Measurements from ENCODE around the gene AP3B1. TPM values are rescaled to one million over a fixed set of nuclear protein-coding genes. Genes with fewer than 3 reads are reported as not detected.

Gene AP3B1
- total and polyA plus RNA-seq, 4 donors = 26.4 to 50.4 (median 33.3) TPM

GRCh38 chr5:78243091-78243490, 51.4 kb downstream of the AP3B1 start:
- no peaks in the 10 kb centered on the region for H3K9me3 ChIP-seq (ENCODE audit: control insufficient read depth in 4 of 4, insufficient read depth in 3 of 4, low read length in 3 of 4)
- DNase-seq = no peak
- H3K4me1 ChIP-seq (ENCODE audit: control insufficient read depth in 5 of 5, insufficient read depth in 5 of 5, low read length in 5 of 5) = peaks cover 0 to 3% (median 0%) of the 10 kb centered on the region in 5 donors
- 91% methylated on average over 2 of the region's 2 CpGs for WGBS, 2 donors
- no peak for ATAC-seq (ENCODE audit: insufficient read depth, low FRiP score)
- TF ChIP-seq, protein P1, sequence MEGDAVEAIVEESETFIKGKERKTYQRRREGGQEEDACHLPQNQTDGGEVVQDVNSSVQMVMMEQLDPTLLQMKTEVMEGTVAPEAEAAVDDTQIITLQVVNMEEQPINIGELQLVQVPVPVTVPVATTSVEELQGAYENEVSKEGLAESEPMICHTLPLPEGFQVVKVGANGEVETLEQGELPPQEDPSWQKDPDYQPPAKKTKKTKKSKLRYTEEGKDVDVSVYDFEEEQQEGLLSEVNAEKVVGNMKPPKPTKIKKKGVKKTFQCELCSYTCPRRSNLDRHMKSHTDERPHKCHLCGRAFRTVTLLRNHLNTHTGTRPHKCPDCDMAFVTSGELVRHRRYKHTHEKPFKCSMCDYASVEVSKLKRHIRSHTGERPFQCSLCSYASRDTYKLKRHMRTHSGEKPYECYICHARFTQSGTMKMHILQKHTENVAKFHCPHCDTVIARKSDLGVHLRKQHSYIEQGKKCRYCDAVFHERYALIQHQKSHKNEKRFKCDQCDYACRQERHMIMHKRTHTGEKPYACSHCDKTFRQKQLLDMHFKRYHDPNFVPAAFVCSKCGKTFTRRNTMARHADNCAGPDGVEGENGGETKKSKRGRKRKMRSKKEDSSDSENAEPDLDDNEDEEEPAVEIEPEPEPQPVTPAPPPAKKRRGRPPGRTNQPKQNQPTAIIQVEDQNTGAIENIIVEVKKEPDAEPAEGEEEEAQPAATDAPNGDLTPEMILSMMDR (IDR thresholded peaks at IDR 0.05; ENCODE audit: control extremely low read depth, extremely low read depth) = no peak
- peaks cover 0 to 3% (median 0%) of the 10 kb centered on the region in 4 donors for H3K36me3 ChIP-seq (ENCODE audit: control insufficient read depth in 4 of 4, insufficient read depth in 4 of 4, low read length in 4 of 4)
- no peak overlapping the region for H3K27ac ChIP-seq (ENCODE audit: low read depth in 1 of 2, low read length in 1 of 2)
- no peak overlapping the region for H3K9ac ChIP-seq (ENCODE audit: insufficient read depth in 1 of 2, low read length in 2 of 2)
- H3K4me3 ChIP-seq = no peak overlapping the region
- H3K27me3 ChIP-seq (ENCODE audit: control insufficient read depth in 3 of 3, insufficient read depth in 3 of 3, low read length in 2 of 3) = no peaks in the 10 kb centered on the region

DNA sequence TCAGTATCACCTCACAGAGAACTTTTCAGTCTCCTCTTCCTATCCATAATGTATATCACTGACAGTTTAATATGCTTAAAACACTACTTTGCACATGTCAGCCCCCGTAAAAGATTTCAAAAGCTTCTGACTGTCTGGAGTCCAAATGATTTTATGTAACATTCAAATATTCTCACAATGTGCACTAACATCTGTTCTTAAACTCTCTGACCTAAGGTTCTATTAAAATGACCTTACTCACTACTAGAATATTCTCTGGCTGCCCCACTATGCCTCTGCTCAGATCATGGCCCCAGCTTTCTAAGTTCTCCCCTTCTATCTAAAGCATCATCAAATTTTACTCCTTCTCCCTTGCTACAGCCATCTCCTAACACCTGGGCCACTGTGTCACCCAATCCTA, 52.5 kb downstream of the AP3B1 start:
- no peak for DNase-seq
- peaks cover 0 to 3% (median 0%) of the 10 kb centered on the region in 4 donors for H3K36me3 ChIP-seq (ENCODE audit: control insufficient read depth in 4 of 4, insufficient read depth in 4 of 4, low read length in 4 of 4)
- 83% methylated on average over 1 of the region's 1 CpG for WGBS, 2 donors
- TF ChIP-seq, protein P1 (IDR thresholded peaks at IDR 0.05; ENCODE audit: control extremely low read depth, extremely low read depth) = no peak
- H3K27ac ChIP-seq (ENCODE audit: low read depth in 1 of 2, low read length in 1 of 2) = no peak overlapping the region
- no peak overlapping the region for H3K9ac ChIP-seq (ENCODE audit: insufficient read depth in 1 of 2, low read length in 2 of 2)
- no peaks in the 10 kb centered on the region for H3K27me3 ChIP-seq (ENCODE audit: control insufficient read depth in 3 of 3, insufficient read depth in 3 of 3, low read length in 2 of 3)
- H3K4me3 ChIP-seq = no peak overlapping the region
- peaks cover 0 to 3% (median 0%) of the 10 kb centered on the region in 5 donors for H3K4me1 ChIP-seq (ENCODE audit: control insufficient read depth in 5 of 5, insufficient read depth in 5 of 5, low read length in 5 of 5)
- H3K9me3 ChIP-seq (ENCODE audit: control insufficient read depth in 4 of 4, insufficient read depth in 3 of 4, low read length in 3 of 4) = no peaks in the 10 kb centered on the region
- ATAC-seq (ENCODE audit: insufficient read depth, low FRiP score) = no peak

DNA sequence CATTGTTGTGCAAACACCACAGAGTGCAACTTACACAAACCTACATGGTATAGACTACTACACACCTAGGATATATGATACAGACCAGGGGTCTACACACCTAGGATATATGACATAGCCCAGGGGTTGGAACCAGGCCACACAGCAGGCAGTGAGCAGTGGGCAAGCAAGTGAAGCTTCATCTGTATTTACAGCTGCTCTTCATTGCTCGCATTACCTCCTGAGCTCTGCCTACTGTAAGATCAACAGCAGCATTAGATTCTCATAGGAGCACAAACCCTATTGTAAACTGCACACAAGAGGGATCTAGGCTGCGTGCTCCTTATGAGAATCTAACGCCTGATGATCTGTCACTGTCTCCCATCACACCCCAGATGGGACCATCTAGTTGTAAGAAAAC, 56.6 kb downstream of the AP3B1 start:
- Histone ChIP-seq H3K4me1 (ENCODE audit: control insufficient read depth in 5 of 5, insufficient read depth in 5 of 5, low read length in 5 of 5) (no peaks in the 10 kb centered on the region), H3K27me3 (ENCODE audit: control insufficient read depth in 3 of 3, insufficient read depth in 3 of 3, low read length in 2 of 3) (no peaks in the 10 kb centered on the region), H3K36me3 (ENCODE audit: control insufficient read depth in 4 of 4, insufficient read depth in 4 of 4, low read length in 4 of 4) (peaks cover 0 to 3% (median 0%) of the 10 kb centered on the region in 4 donors), H3K9ac (ENCODE audit: insufficient read depth in 1 of 2, low read length in 2 of 2) (no peak overlapping the region), H3K4me3 (no peak overlapping the region), H3K27ac (ENCODE audit: low read depth in 1 of 2, low read length in 1 of 2) (no peak overlapping the region), H3K9me3 (ENCODE audit: control insufficient read depth in 4 of 4, insufficient read depth in 3 of 4, low read length in 3 of 4) (no peaks in the 10 kb centered on the region)
- no peak for ATAC-seq (ENCODE audit: insufficient read depth, low FRiP score)
- 99 to 100% methylated on average over 3 of the region's 3 CpGs for WGBS, 2 donors
- TF ChIP-seq, protein P1 (IDR thresholded peaks at IDR 0.05; ENCODE audit: control extremely low read depth, extremely low read depth) = no peak
- DNase-seq = no peak

DNA sequence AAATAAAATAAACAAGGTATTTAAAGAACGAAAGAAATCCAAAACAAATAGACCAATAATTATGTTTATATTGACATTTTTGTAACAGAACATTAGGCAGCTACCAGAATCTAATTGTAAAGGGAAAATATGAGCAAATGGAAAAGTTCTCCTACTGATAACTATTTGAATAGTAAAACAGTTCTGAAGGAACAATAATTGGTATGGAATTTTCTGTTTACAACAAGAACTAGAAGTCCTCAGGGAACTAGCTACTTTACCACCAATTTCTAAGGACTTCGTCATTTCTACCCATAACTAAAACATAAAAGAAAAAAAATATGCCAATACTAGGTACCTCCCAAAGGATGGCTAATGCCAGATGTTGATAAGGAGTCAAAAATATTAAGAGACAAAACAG, 58.5 kb downstream of the AP3B1 start:
- Histone ChIP-seq H3K27me3 (ENCODE audit: control insufficient read depth in 3 of 3, insufficient read depth in 3 of 3, low read length in 2 of 3) (no peaks in the 10 kb centered on the region), H3K4me3 (no peak overlapping the region), H3K27ac (ENCODE audit: low read depth in 1 of 2, low read length in 1 of 2) (no peak overlapping the region), H3K9ac (ENCODE audit: insufficient read depth in 1 of 2, low read length in 2 of 2) (no peak overlapping the region), H3K36me3 (ENCODE audit: control insufficient read depth in 4 of 4, insufficient read depth in 4 of 4, low read length in 4 of 4) (peaks cover 0 to 3% (median 0%) of the 10 kb centered on the region in 4 donors), H3K9me3 (ENCODE audit: control insufficient read depth in 4 of 4, insufficient read depth in 3 of 4, low read length in 3 of 4) (no peaks in the 10 kb centered on the region), H3K4me1 (ENCODE audit: control insufficient read depth in 5 of 5, insufficient read depth in 5 of 5, low read length in 5 of 5) (no peaks in the 10 kb centered on the region)
- ATAC-seq (ENCODE audit: insufficient read depth, low FRiP score) = no peak
- 84 to 93% methylated on average over 2 of the region's 2 CpGs for WGBS, 2 donors
- TF ChIP-seq, protein P1 (IDR thresholded peaks at IDR 0.05; ENCODE audit: control extremely low read depth, extremely low read depth) = no peak
- no peak for DNase-seq
